ENCODE results near the gene PRKG1.

The PRKG1 gene

GRCh38 chr10:51423121-51423452 is 348.8 kb downstream of the PRKG1 start:
- TF ChIP-seq TAF1 (IDR thresholded peaks at IDR 0.05; ENCODE audit: borderline replicate concordance, insufficient read depth, low read length): no peak
- TF ChIP-seq FOXP2 (optimal IDR thresholded peaks at IDR 0.05; ENCODE audit: borderline replicate concordance, extremely low read depth, extremely low read length, insufficient read depth): no peak

GRCh38 chr10:51425431-51425830 is 351.1 kb downstream of the PRKG1 start:
- TF ChIP-seq REST (IDR thresholded peaks at IDR 0.05; ENCODE audit: insufficient read depth in 1 of 2, low read depth in 2 of 2, low read length in 2 of 2) (no peak), POLR2AphosphoS5 (IDR thresholded peaks at IDR 0.05; ENCODE audit: low read depth, low read length) (no peak), FOXP2 (optimal IDR thresholded peaks at IDR 0.05; ENCODE audit: borderline replicate concordance, extremely low read depth, extremely low read length, insufficient read depth) (no peak), TAF1 (IDR thresholded peaks at IDR 0.05; ENCODE audit: borderline replicate concordance, insufficient read depth, low read length) (no peak), SIN3A (IDR thresholded peaks at IDR 0.05; ENCODE audit: borderline replicate concordance, insufficient read depth, low read length) (no peak)

DNA sequence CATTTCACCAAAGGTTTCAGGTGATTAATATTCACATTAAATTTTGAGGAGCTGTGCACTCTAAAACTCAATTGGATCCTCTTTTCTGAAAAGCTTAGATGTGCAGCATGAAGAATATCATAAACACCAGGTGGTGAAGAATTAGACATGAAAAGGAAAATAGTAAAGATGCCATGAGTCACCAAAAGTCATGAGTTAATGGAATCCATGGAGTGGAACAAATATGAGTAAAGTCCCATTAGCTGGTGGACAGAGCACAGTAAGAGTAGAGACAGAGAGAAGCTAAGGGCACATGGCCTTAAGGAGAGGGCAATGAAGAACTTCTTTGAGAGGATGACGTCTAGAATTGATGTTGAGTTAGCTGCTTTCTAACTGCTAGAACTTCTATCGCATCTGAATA is 353.5 kb downstream of the PRKG1 start:
- TF ChIP-seq REST (IDR thresholded peaks at IDR 0.05; ENCODE audit: insufficient read depth in 1 of 2, low read depth in 2 of 2, low read length in 2 of 2) (no peak), SIN3A (IDR thresholded peaks at IDR 0.05; ENCODE audit: borderline replicate concordance, insufficient read depth, low read length) (no peak), POLR2AphosphoS5 (IDR thresholded peaks at IDR 0.05; ENCODE audit: low read depth, low read length) (no peak), FOXP2 (optimal IDR thresholded peaks at IDR 0.05; ENCODE audit: borderline replicate concordance, extremely low read depth, extremely low read length, insufficient read depth) (no peak), TAF1 (IDR thresholded peaks at IDR 0.05; ENCODE audit: borderline replicate concordance, insufficient read depth, low read length) (no peak)

DNA sequence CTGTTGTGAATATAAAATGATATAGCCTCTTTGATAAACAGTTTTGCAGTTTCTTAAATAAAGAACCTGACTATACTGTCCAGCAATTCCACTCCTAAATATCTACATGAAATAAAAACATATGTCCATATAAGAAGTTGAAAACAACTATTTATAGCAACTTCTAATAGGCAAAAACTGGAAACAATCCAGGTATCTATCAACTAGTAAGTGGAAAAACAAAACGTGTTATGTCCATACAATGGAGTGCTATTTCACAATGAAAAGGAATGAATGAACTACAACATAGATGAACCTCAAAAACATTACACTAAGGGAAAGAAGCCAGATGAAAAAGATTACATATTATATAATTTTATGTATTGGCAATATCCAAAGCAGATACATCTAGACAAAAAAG is 356.2 kb downstream of the PRKG1 start:
- no peak for TF ChIP-seq TAF1 (IDR thresholded peaks at IDR 0.05; ENCODE audit: borderline replicate concordance, insufficient read depth, low read length)
- TF ChIP-seq POLR2AphosphoS5 (IDR thresholded peaks at IDR 0.05; ENCODE audit: low read depth, low read length): no peak
- no peak for TF ChIP-seq REST (IDR thresholded peaks at IDR 0.05; ENCODE audit: insufficient read depth in 1 of 2, low read depth in 2 of 2, low read length in 2 of 2)
- no peak for TF ChIP-seq SIN3A (IDR thresholded peaks at IDR 0.05; ENCODE audit: borderline replicate concordance, insufficient read depth, low read length)
- TF ChIP-seq FOXP2 (optimal IDR thresholded peaks at IDR 0.05; ENCODE audit: borderline replicate concordance, extremely low read depth, extremely low read length, insufficient read depth): no peak

DNA sequence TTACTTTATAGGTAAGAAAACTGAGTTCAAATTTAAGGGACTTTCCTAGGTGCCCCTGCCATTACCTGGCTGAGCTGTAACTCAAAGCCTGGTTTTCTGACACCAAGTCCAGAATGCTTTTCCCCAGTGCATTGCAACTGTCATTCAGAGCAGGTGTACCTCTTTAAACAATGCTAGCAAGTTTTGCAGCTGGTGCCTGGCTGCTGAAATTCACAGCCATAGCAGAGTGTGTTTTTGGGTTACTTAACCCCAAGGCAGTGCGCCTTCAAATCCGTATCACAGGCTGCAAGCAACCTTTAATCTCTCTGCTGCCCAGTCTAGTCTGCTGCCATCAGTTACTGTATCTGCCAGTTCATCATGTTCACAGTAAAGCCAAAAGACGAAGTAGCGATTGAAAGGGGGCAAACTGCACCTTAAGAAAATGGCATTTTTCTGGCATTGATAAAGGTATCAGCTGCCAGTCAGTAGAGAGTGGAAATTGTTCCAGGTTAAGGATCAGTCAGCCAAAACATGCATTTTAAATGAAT is 359.7 kb downstream of the PRKG1 start:
- TF ChIP-seq FOXP2 (optimal IDR thresholded peaks at IDR 0.05; ENCODE audit: borderline replicate concordance, extremely low read depth, extremely low read length, insufficient read depth): no peak
- no peak for TF ChIP-seq TAF1 (IDR thresholded peaks at IDR 0.05; ENCODE audit: borderline replicate concordance, insufficient read depth, low read length)
- TF ChIP-seq REST (IDR thresholded peaks at IDR 0.05; ENCODE audit: insufficient read depth in 1 of 2, low read depth in 2 of 2, low read length in 2 of 2): no peak
- TF ChIP-seq SIN3A (IDR thresholded peaks at IDR 0.05; ENCODE audit: borderline replicate concordance, insufficient read depth, low read length): no peak
- TF ChIP-seq POLR2AphosphoS5 (IDR thresholded peaks at IDR 0.05; ENCODE audit: low read depth, low read length): no peak
